ENCODE measurements around the gene CLCA2.

The CLCA2 gene

DNA sequence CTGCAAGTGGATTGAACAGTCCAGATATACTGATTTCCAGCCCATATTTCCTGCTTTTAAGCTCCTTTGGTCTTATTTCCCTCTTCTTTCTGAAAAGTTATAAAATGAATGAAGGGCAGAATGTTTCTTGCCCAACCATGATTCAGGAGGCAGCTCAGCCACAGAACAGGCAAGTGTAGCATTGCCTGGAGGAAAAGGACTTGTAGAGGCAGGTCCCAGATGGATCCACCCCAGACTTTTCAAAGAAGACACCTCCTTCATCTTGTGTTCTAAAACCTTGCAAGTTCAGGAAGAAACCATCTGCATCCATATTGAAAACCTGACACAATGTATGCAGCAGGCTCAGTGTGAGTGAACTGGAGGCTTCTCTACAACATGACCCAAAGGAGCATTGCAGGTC, at the start of gene CLCA2:
CLCA2 (plus strand) TSS at position 299 of the 400 bp plus-strand sequence; CDS start at position 376, 77 bp downstream.
- TF ChIP-seq, protein P1, sequence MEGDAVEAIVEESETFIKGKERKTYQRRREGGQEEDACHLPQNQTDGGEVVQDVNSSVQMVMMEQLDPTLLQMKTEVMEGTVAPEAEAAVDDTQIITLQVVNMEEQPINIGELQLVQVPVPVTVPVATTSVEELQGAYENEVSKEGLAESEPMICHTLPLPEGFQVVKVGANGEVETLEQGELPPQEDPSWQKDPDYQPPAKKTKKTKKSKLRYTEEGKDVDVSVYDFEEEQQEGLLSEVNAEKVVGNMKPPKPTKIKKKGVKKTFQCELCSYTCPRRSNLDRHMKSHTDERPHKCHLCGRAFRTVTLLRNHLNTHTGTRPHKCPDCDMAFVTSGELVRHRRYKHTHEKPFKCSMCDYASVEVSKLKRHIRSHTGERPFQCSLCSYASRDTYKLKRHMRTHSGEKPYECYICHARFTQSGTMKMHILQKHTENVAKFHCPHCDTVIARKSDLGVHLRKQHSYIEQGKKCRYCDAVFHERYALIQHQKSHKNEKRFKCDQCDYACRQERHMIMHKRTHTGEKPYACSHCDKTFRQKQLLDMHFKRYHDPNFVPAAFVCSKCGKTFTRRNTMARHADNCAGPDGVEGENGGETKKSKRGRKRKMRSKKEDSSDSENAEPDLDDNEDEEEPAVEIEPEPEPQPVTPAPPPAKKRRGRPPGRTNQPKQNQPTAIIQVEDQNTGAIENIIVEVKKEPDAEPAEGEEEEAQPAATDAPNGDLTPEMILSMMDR (IDR thresholded peaks at IDR 0.05; ENCODE audit: insufficient read depth, low read depth, low read length, missing control alignments): no peak
- peak; percentile 97 for DNase-seq (ENCODE audit: low read depth)
- H3K4me3 ChIP-seq (ENCODE audit: low read length): peak within 1 kb of the TSS; percentile 71

DNA sequence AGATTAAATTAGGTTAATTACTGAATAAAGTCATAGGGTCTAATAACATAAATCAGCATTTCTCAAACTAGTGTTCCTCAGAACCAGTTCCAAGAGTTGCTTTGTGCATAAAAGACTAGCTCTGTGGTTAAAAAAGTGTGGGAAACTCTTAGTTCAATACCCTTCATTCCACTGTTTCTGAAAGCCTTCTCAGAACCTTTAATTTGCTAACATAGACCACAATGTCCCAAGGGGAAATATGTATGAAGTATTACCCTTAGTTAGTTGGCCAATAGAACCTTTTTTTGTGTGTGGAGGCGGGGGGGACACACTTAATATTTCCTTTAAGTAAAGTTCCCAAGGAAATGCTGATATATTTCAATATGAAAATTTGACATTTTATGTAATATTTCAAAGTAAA, 48.3 kb upstream of the CLCA2 start:
- no peak overlapping the region for H3K4me3 ChIP-seq (ENCODE audit: low read length)
- TF ChIP-seq, protein P1 (IDR thresholded peaks at IDR 0.05; ENCODE audit: insufficient read depth, low read depth, low read length, missing control alignments): no peak
- DNase-seq (ENCODE audit: low read depth): no peak

GRCh38 chr1:86377341-86377740, 46.6 kb upstream of the CLCA2 start:
- TF ChIP-seq, protein P1 (IDR thresholded peaks at IDR 0.05; ENCODE audit: insufficient read depth, low read depth, low read length, missing control alignments): no peak
- no peak overlapping the region for H3K4me3 ChIP-seq (ENCODE audit: low read length)
- no peak for DNase-seq (ENCODE audit: low read depth)

- no peak for DNase-seq (ENCODE audit: low read depth)
- no peak overlapping the region for H3K4me3 ChIP-seq (ENCODE audit: low read length)
- TF ChIP-seq, protein P1 (IDR thresholded peaks at IDR 0.05; ENCODE audit: insufficient read depth, low read depth, low read length, missing control alignments): no peak
These were observed 45.2 kb upstream of the CLCA2 start for GRCh38 chr1:86378813-86379212.

DNA sequence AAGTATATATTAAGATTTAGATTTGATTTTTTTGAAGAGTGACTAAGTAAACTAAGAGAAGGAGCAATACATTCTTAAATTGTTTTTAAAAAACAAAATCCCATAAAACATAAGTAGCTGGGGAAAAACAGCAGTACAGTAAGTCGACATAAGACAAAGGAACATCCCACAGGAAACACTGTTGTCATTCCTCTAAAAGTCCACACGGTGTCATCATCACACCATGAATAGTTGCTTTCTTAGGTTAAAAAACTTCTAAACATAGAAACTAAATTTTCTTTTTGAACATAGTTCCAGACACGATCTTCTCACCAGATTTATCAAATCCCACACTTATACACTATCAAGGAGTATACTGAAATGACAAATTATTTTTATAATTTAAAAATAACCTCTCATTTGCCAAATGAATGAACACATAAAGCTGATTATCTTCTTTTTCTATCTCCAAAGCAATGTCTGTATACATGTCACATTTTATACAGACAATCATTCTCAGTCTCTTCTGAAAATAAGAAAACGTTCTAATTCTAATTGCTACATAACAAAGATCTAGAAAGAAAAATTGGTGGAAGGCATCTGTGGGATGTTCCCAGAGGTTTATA, 43.6 kb upstream of the CLCA2 start:
- TF ChIP-seq, protein P1 (IDR thresholded peaks at IDR 0.05; ENCODE audit: insufficient read depth, low read depth, low read length, missing control alignments): peak; percentile 63
- H3K4me3 ChIP-seq (ENCODE audit: low read length): no peak overlapping the region
- DNase-seq (ENCODE audit: low read depth): peak; percentile 77

- no peak for DNase-seq (ENCODE audit: low read depth)
- H3K4me3 ChIP-seq (ENCODE audit: low read length): no peak overlapping the region
- TF ChIP-seq, protein P1 (IDR thresholded peaks at IDR 0.05; ENCODE audit: insufficient read depth, low read depth, low read length, missing control alignments): no peak
These were observed 42.7 kb upstream of the CLCA2 start for GRCh38 chr1:86381223-86381622.

- DNase-seq (ENCODE audit: low read depth): no peak
- H3K4me3 ChIP-seq (ENCODE audit: low read length): no peak overlapping the region
- TF ChIP-seq, protein P1 (IDR thresholded peaks at IDR 0.05; ENCODE audit: insufficient read depth, low read depth, low read length, missing control alignments): no peak
These were observed 41.1 kb upstream of the CLCA2 start for GRCh38 chr1:86382878-86383277.
